Right lobe of liver (tissue), 4 donors: Measurements from ENCODE around the gene RSPH3.

ENCODE experiments used
- POLR2A ChIP-seq: fragments of 450-650 bp; IDR thresholded peaks from one replicate; pipeline ENCODE4 v1.6.1; 2017; ENCODE audit warnings: antibody characterized with exemption, mild to moderate bottlenecking
- TF ChIP-seq, protein P1 (sequence below), 4 donors: fragments of 200-600 bp in 3 of 4; fragments of 450-650 bp in 1 of 4; IDR thresholded peaks; one replicate each; pipeline versions ENCODE4 v1.5.1 to v1.8.0; 2016 to 2022; ENCODE audit warnings: antibody characterized with exemption in 4 of 4, mild to moderate bottlenecking in 2 of 4
- donor health status: DM: no; HTN: no; CAD: no.
- donor health status: DM: no; HTN: no; CAD: no.
- donor health status: DM: no; HTN: yes; CAD: no.

GRCh38 chr6:158959552-158959951 lies 40.5 kb downstream of the RSPH3 start:
- TF ChIP-seq, protein P1, sequence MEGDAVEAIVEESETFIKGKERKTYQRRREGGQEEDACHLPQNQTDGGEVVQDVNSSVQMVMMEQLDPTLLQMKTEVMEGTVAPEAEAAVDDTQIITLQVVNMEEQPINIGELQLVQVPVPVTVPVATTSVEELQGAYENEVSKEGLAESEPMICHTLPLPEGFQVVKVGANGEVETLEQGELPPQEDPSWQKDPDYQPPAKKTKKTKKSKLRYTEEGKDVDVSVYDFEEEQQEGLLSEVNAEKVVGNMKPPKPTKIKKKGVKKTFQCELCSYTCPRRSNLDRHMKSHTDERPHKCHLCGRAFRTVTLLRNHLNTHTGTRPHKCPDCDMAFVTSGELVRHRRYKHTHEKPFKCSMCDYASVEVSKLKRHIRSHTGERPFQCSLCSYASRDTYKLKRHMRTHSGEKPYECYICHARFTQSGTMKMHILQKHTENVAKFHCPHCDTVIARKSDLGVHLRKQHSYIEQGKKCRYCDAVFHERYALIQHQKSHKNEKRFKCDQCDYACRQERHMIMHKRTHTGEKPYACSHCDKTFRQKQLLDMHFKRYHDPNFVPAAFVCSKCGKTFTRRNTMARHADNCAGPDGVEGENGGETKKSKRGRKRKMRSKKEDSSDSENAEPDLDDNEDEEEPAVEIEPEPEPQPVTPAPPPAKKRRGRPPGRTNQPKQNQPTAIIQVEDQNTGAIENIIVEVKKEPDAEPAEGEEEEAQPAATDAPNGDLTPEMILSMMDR (IDR thresholded peaks at IDR 0.05): no peak
- no peak for TF ChIP-seq POLR2A
